NCI-H1694 (cell line): ENCODE measurements around the gene TMEM240.
"Not testable (repeated sequence)": the region's sequence is repeated elsewhere in the genome, so short reads cannot be mapped to it uniquely, and the experiment has no call there.

Experiments used
- DNase-seq: peaks from one replicate; lab custom pipeline; 2025; lab: John Stamatoyannopoulos, UW

Gene TMEM240

GRCh38 chr1:1540818-1541628 is 599 bp upstream of the TMEM240 start:
- no peak for DNase-seq

GRCh38 chr1:1539310-1540089 is 924 bp downstream of the TMEM240 start:
- no peak for DNase-seq

GRCh38 chr1:1538989-1539309 is 1.5 kb downstream of the TMEM240 start:
- DNase-seq, result no peak

DNA sequence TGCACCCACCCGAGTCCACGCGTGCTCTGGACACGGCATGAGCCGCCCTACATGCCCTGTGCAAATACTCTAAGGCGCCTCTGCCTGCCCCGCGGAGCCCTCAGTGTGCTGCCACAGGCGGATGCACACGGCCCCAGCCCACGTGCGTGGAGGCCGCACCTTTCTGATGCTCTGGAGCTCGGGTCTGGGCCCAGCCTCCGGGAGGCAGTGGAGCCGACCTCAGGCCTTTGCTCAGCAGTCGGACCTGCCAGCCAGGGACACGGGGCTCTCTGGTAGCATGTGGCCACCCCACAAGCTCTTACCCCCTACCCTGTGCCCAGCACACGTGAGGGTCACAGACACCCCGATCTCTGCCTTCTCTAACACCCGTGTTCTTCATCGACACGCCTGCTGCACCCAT is 2.1 kb downstream of the TMEM240 start:
- DNase-seq, result no peak

- no peak for DNase-seq
Measured at GRCh38 chr1:1537626-1538250, 2.7 kb downstream of the TMEM240 start.

DNA sequence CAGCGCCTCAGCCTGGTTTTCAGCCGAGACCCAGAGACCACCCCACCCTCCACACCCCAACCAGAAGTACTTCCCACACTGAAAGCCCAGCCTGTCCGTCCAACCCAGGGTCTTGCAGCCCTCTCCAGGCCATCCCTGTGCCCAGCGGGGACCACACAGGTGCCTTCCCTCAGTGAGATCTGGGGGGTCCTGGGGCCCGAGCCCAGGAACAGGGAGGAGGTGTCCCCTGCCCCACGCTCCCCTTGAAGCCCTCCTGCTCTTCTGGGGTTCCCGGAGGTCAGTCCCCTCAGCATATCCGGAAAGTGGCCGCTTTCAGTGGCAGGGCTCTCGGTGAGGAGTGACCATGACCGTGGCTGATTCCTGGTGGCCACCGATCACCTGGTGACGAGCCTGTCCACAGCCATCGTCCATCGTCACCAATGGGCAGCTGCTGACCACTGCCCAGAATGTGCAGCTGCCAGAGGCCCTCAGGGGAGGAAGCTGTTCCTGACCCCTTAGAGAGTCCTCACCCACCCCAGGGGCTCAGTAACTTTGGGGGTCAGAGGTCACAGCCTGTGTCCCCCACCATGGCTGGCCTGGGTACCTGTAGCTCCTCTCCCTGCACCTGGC is 3.4 kb downstream of the TMEM240 start:
- DNase-seq, result no peak

DNA sequence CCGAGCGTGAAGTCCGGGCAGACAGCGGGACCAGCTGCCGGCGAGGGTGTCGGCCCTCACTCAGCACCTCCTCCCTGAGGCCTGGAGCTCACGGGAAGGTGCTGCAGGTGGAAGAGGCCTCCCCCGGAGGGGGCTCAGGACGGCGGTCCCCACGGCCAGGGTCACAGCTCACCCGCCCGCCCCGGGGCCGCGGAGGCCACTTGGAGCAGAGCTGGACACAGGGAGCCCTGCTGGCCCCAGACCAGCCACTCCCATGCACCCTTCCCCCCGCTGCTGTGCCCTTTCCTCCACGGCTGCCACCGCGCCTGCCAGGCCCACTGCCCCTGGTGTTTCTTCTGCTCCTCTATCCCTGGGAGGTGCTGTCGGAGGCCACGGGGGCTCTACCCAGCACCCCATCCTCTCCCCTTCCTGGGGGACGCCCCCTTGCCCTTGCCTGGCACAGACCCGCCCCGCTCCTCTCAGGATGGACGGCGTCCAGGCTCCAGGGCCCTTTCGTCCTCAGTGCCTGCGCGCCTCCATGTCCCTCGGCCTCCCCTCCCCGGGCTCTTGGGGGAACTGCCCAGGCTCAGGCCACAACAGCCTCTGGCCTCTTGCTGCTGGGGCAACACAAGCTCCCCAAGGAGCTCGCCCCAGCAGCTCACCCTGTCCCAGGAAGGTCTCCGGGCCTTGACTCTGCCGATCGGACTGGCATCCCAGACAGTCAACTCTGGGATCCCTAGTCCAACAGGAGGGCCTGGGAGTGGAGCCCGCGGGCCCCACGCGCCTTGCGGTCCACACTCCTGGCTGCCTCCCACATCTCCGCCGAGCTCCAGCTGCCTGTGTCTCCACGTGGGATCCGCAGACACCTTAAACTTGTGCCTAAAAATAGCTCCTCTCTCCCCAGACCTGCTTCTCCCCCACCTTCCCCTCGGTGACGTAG is 4.1 kb downstream of the TMEM240 start:
- DNase-seq, result no peak

DNA sequence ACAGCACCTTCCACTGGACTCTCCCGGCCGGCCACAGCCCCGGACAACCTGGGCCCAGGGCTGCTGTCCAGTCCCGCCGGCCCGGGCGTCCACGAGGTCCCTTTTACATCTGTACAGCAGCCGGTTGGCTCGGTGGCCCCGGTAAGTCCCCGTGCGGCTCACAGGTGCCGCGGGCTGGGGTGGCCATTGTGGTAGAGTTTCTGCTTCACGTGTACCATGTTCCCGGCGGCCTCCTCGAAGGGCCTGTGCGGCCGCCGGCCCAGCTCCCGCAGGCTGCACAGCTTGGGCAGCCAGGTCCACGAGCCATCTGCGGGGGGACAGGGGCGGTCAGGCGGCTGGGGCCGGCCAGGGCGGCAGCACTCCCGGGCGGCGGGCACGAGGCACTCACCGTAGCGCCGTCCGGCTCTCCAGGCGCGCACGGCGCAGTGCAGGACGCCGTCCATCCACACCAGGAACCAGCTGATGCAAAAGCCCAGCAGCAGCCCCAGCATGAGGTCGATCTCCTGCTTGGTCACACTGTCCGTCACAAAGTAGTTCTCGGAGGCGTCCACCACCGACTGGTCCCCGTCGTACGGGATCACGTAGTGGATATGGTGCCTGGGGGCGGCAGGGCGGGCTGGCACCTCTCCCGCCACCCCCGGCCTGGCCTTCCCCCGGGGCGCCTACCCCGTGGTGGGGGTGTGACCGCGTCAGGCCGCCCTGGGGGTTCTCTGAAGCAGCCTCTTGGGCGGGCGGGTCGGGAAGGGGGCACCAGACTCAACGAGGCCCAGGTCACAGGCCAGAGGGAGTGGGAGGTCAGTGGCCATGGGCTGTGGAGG is 5.0 kb downstream of the TMEM240 start:
- no peak for DNase-seq

GRCh38 chr1:1534401-1535154 is 5.8 kb downstream of the TMEM240 start:
- DNase-seq, result no peak

DNA sequence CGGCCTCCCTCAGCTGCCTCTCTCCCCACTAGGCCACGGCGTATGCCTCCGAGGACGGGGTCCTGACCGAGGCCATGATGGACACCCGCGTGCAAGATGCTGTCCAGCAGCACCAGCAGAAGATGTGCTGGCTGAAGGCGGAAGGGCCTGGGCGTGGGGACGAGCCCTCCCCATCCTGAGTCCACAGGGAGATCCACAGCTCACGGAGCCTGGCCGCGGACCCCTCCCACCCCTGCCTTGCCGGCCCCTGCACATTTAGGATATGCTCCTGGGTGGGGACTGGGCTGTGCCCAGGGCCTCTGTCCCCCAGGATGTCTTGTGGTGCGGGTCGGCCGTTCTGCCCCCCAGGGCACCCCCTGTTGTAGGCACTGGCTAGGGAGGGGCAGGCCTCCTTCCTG is 6.5 kb downstream of the TMEM240 start:
- not testable (repeated sequence) for DNase-seq

- not testable (repeated sequence) for DNase-seq
Measured at GRCh38 chr1:1533176-1533893, 7.1 kb downstream of the TMEM240 start.

DNA sequence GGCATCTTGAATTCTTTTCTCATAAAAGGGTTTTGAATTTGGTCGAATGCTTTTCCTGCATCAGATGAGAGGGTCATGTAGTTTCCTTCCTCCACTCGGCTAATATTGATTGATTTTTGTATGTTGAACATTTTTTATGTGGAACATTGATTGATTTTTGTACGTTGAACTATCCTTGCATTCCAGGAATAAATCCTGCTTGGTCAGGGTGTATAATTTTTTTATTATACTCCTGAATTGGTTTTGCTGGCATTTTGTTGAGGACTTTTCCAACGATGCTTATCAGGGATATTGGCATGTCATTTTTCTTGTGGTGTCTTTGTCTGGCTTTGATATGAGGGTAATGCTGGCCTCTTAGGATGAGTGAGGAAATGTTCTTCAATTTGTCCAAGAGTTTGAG is 8.5 kb downstream of the TMEM240 start:
- DNase-seq, result no peak

- DNase-seq, result no peak
Measured at GRCh38 chr1:1529936-1530335, 10.5 kb downstream of the TMEM240 start.

- no peak for DNase-seq
Measured at GRCh38 chr1:1529321-1529720, 11.1 kb downstream of the TMEM240 start.

DNA sequence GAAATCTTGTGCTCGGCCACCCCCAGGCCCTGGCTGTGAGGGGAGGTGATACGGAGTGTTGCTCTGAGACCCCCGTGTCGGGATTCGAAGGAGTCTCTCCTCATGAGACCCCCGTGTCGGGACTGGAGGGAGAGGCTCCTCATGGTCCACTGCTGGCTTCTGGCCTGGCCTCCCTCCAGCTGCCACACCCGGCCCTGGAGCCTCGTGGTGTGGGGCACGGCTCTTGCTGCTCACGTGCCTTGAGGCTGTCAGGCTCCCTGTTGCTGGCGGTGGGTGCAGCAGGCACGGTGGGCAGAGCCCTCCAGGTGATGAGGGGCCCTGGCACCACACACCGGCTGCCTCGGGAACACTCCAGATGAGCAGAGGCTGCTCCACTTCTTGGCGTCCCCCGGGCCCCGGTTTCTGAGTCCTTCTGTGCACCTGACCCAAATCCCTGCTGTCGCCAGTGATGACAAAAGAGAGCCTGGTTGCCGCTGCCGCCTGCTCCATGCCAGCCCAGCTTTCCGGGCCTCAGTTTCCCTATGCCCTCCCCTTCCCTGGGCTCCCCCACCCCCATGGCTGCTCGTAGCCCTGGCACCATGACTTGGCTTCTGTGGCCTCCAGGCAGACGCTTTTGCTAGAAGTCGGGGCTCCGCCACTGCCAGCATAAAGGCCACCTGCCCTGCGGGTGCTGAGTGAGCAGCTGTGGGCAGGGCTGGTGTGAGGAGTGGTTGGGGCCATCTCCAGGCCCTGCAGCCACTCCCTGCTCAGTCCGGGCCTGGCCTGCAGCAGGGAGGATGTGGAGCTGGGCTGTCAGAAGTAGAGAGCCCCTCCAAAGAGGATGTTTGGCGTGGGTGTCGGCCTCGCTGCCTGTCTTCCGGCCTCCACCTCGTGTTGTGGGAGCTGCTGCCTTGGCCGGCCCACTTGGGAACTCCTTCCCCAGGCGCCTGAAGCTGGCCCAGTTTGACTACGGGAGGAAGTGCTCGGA is 11.8 kb downstream of the TMEM240 start:
- no peak for DNase-seq

GRCh38 chr1:1527092-1527816 is 13.2 kb downstream of the TMEM240 start:
- no peak for DNase-seq

GRCh38 chr1:1526476-1526875 is 13.9 kb downstream of the TMEM240 start:
- DNase-seq, result not testable (repeated sequence)
